HEK293 (cell line): ENCODE measurements around the gene FNDC3A.

Source experiments
- BCL6B ChIP-seq: fragments of 450-650 bp; formaldehyde crosslinking; IDR thresholded peaks from 2 replicates; pipeline ENCODE4 v1.5.1; 2017; ENCODE audit warnings: missing biosample characterization, missing genetic modification characterization
- CTCF ChIP-seq: fragments of 450-650 bp; formaldehyde crosslinking; IDR thresholded peaks from 2 replicates; pipeline ENCODE4 v1.5.1; 2016; ENCODE audit warnings: missing biosample characterization, missing genetic modification characterization
- GLIS2 ChIP-seq: fragments of 450-650 bp; formaldehyde crosslinking; IDR thresholded peaks from 2 replicates; pipeline ENCODE4 v1.5.1; 2016; ENCODE audit warnings: missing biosample characterization, missing genetic modification characterization
- MYNN ChIP-seq: fragments of 450-650 bp; formaldehyde crosslinking; IDR thresholded peaks from 2 replicates; pipeline ENCODE4 v1.5.1; 2016; ENCODE audit warnings: missing biosample characterization, missing genetic modification characterization, borderline replicate concordance
- PRDM10 ChIP-seq: fragments of 450-650 bp; formaldehyde crosslinking; IDR thresholded peaks from 2 replicates; pipeline ENCODE4 v1.5.1; 2016; ENCODE audit warnings: missing biosample characterization, missing genetic modification characterization
- REST ChIP-seq: fragments of 450-650 bp; formaldehyde crosslinking; IDR thresholded peaks from 2 replicates; pipeline ENCODE4 v1.5.1; 2016; ENCODE audit warnings: missing biosample characterization, missing genetic modification characterization
- TCF7L2 ChIP-seq: IDR thresholded peaks from 2 replicates; pipeline ENCODE4 v1.6.1; 2011; ENCODE audit warnings: low read depth, mild to moderate bottlenecking, inconsistent platforms, low read length, moderate library complexity, borderline replicate concordance
- TRIM28 ChIP-seq: IDR thresholded peaks from 2 replicates; pipeline ENCODE4 v1.6.1; 2011; ENCODE audit warnings: low read length, control low read depth, borderline replicate concordance
- ZNF138 ChIP-seq: fragments of 450-650 bp; formaldehyde crosslinking; IDR thresholded peaks from 2 replicates; pipeline ENCODE4 v1.5.1; 2016; ENCODE audit warnings: missing biosample characterization, missing genetic modification characterization, borderline replicate concordance
- ZNF18 ChIP-seq: fragments of 450-650 bp; formaldehyde crosslinking; IDR thresholded peaks from 2 replicates; pipeline ENCODE4 v1.5.1; 2016; ENCODE audit warnings: missing biosample characterization, missing genetic modification characterization
- ZNF555 ChIP-seq: fragments of 450-650 bp; formaldehyde crosslinking; conservative IDR thresholded peaks from 2 replicates; pipeline ENCODE4 v1.5.1; 2017; ENCODE audit warnings: missing biosample characterization, mild to moderate bottlenecking, missing genetic modification characterization, inconsistent platforms
- ZNF768 ChIP-seq: fragments of 450-650 bp; formaldehyde crosslinking; IDR thresholded peaks from 2 replicates; pipeline ENCODE4 v1.5.1; 2018; ENCODE audit warnings: missing biosample characterization, mild to moderate bottlenecking, missing genetic modification characterization
- ZNF837 ChIP-seq: fragments of 450-650 bp; formaldehyde crosslinking; IDR thresholded peaks from 2 replicates; pipeline ENCODE4 v1.5.1; 2016; ENCODE audit warnings: missing biosample characterization, missing genetic modification characterization
- ZSCAN5A ChIP-seq: fragments of 450-650 bp; formaldehyde crosslinking; IDR thresholded peaks from 2 replicates; pipeline ENCODE4 v1.5.1; 2016; ENCODE audit warnings: missing biosample characterization, missing genetic modification characterization

GRCh38 chr13:49240017-49240416 lies 264.3 kb downstream of the FNDC3A start:
- TF ChIP-seq REST (tag by site-specific recombination) (no peak), CTCF (tag by site-specific recombination) (no peak), TRIM28 (no peak), PRDM10 (tag by site-specific recombination) (no peak), ZNF18 (no peak), ZNF768 (tag by site-specific recombination) (no peak), GLIS2 (tag by site-specific recombination) (no peak), MYNN (tag by site-specific recombination) (no peak), TCF7L2 (no peak), ZSCAN5A (no peak), ZNF837 (tag by site-specific recombination) (no peak), ZNF138 (tag by site-specific recombination) (no peak), BCL6B (no peak), ZNF555 (tag by site-specific recombination) (no peak)
